WTC11 (cell line): ENCODE data around the gene UNC5A. TPM values are rescaled to one million over a fixed set of nuclear protein-coding genes. Genes with fewer than 3 reads are reported as not detected.

Source experiments
- ATAC-seq: fragments of 200-7000 bp; cut with Tn5 transposase; 2 replicates; pipeline ENCODE4 v1.10.0; 2021; ENCODE audit warnings: mild to moderate bottlenecking, moderate library complexity
- CTCF ChIA-PET: fragments of 300-600 bp; sonication (Branson Sonifier 250); formaldehyde crosslinking; loops from one replicate; lab custom pipeline; 2021; ENCODE audit warnings: antibody characterized with exemption; lab: Charles Lee
- POLR2A ChIA-PET: fragments of 350-600 bp; sonication (Branson Sonifier 250); formaldehyde crosslinking; loops from one replicate; lab custom pipeline; 2021; ENCODE audit warnings: antibody characterized with exemption; lab: Charles Lee
- DNase-seq: peaks from one replicate; pipeline ENCODE4 v3.0.0; 2021; ENCODE audit warnings: low spot score
- H3K27ac Mint-ChIP-seq: 2 replicates; pipeline ENCODE4 v1.8.0; 2021; ENCODE audit warnings: mixed read lengths
- H3K27me3 Mint-ChIP-seq: 2 replicates; pipeline ENCODE4 v1.8.0; 2021; ENCODE audit warnings: low read depth, mild to moderate bottlenecking, moderate library complexity, mixed read lengths
- H3K36me3 Mint-ChIP-seq: 2 replicates; pipeline ENCODE4 v1.8.0; 2021; ENCODE audit warnings: mixed read lengths
- H3K4me1 Mint-ChIP-seq: 2 replicates; pipeline ENCODE4 v1.8.0; 2022; ENCODE audit warnings: mixed read lengths
- H3K4me3 Mint-ChIP-seq: 2 replicates; pipeline ENCODE4 v1.8.0; 2021; ENCODE audit warnings: mild to moderate bottlenecking, moderate library complexity, mixed read lengths
- H3K9me3 Mint-ChIP-seq: 2 replicates; pipeline ENCODE4 v1.8.0; 2021; ENCODE audit warnings: mixed read lengths
- CBFB ChIP-seq: sonication (generic); formaldehyde crosslinking; IDR thresholded peaks from 2 replicates; pipeline ENCODE4 v1.8.1; 2022; ENCODE audit warnings: mild to moderate bottlenecking, low read depth, missing genetic modification reagents
- CREB1 ChIP-seq: sonication (generic); formaldehyde crosslinking; IDR thresholded peaks from 2 replicates; pipeline ENCODE4 v1.8.0; 2023; ENCODE audit warnings: mild to moderate bottlenecking, missing genetic modification reagents
- GRHL2 ChIP-seq: fragments of 250-450 bp; sonication (Bioruptor Pico); IDR thresholded peaks from 2 replicates; pipeline ENCODE4 v1.8.0; 2022; ENCODE audit warnings: mild to moderate bottlenecking, moderate library complexity; ENCODE audit not compliant: insufficient replicate concordance, severe bottlenecking
- HMGXB4 ChIP-seq: sonication (generic); formaldehyde crosslinking; IDR thresholded peaks from 2 replicates; pipeline ENCODE4 v1.8.1; 2023; ENCODE audit warnings: mild to moderate bottlenecking, moderate library complexity, missing genetic modification reagents
- IRF1 ChIP-seq: sonication (generic); formaldehyde crosslinking; IDR thresholded peaks from 2 replicates; pipeline ENCODE4 v1.8.0; 2023; ENCODE audit warnings: missing genetic modification reagents
- MXD4 ChIP-seq: fragments of 250-450 bp; sonication (Bioruptor Pico); IDR thresholded peaks from 2 replicates; pipeline ENCODE4 v1.8.0; 2021; ENCODE audit warnings: mild to moderate bottlenecking, moderate library complexity, borderline replicate concordance
- MYBL2 ChIP-seq: sonication (generic); formaldehyde crosslinking; IDR thresholded peaks from 2 replicates; pipeline ENCODE4 v1.8.1; 2023; ENCODE audit warnings: mild to moderate bottlenecking, moderate library complexity, missing genetic modification reagents
- TEAD4 ChIP-seq: sonication (generic); formaldehyde crosslinking; IDR thresholded peaks from 2 replicates; pipeline ENCODE4 v1.8.0; 2022; ENCODE audit warnings: mild to moderate bottlenecking, missing genetic modification reagents
- TP53 ChIP-seq: sonication (generic); formaldehyde crosslinking; IDR thresholded peaks from 2 replicates; pipeline ENCODE4 v1.8.1; 2023; ENCODE audit warnings: mild to moderate bottlenecking, missing genetic modification reagents
- ZNF416 ChIP-seq: fragments of 250-450 bp; sonication (Bioruptor Pico); IDR thresholded peaks from 2 replicates; pipeline ENCODE4 v1.9.0; 2021; ENCODE audit warnings: mild to moderate bottlenecking, inconsistent platforms
- ZNF425 ChIP-seq: fragments of 250-450 bp; sonication (Bioruptor Pico); conservative IDR thresholded peaks from 2 replicates; pipeline ENCODE4 v1.9.0; 2021; ENCODE audit warnings: mild to moderate bottlenecking
- total RNA-seq: library from RNA; stranded (reverse); gene quantifications from 3 replicates; pipeline ENCODE4 v1.2.3, GENCODE V29; 2021
- TF ChIP-seq, protein P1 (sequence below): fragments of 250-450 bp; sonication (Bioruptor Pico); IDR thresholded peaks from 2 replicates; pipeline ENCODE4 v1.8.0; 2021; ENCODE audit warnings: mild to moderate bottlenecking
- TF ChIP-seq, protein P2 (sequence below): sonication (generic); formaldehyde crosslinking; IDR thresholded peaks from 2 replicates; pipeline ENCODE4 v1.8.0; 2023; ENCODE audit warnings: mild to moderate bottlenecking, missing genetic modification reagents
- TF ChIP-seq, protein P3 (sequence below): fragments of 250-450 bp; sonication (Bioruptor Pico); IDR thresholded peaks from 2 replicates; pipeline ENCODE4 v1.9.0; 2021; ENCODE audit warnings: moderate library complexity, mild to moderate bottlenecking, inconsistent platforms, borderline replicate concordance

Gene UNC5A
- total RNA-seq, 1 experiment from 2014 or later, result 10.2 TPM

- no peak for TF ChIP-seq ZNF425
Measured at GRCh38 chr5:176820937-176821336, 10.6 kb downstream of the UNC5A start (continued).

DNA sequence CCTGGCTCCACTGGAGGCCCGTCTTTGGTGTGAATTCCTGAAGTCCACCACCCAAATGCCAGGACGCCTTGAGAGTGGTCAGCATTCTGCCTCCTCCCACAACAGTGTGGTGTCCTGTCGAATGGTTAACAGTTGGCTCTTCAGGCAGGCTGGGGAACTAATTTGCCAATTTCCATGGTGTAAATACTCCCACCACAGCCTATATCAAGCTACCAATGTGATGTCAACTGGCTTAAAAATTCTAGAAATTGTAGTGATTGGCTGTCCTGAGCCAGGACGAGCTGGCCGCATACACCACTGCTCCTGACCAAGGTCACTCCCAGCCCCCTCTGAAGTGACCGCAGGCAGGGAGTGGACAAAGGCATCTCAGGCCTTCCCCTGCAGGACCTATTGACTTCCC is 11.1 kb downstream of the UNC5A start:
- Mint-ChIP-seq H3K4me3 (no peak overlapping the region), H3K9me3 (no peaks in the 10 kb centered on the region), H3K36me3 (no peaks in the 10 kb centered on the region), H3K27ac (no peak overlapping the region), H3K27me3 (peaks cover 8% of the 10 kb centered on the region), H3K4me1 (peaks cover 23% of the 10 kb centered on the region)
- ChIA-PET CTCF (interaction anchor here (2.2 kb wide), 1 partner anchor 161 kb away, joined by 11 read pairs; no protein-coding TSS in a partner anchor), POLR2A (no interaction called here)
- ATAC-seq (no peak), DNase-seq (no peak)
- TF ChIP-seq HMGXB4 (CRISPR knock-in tag), result no peak
- TF ChIP-seq, protein P1, sequence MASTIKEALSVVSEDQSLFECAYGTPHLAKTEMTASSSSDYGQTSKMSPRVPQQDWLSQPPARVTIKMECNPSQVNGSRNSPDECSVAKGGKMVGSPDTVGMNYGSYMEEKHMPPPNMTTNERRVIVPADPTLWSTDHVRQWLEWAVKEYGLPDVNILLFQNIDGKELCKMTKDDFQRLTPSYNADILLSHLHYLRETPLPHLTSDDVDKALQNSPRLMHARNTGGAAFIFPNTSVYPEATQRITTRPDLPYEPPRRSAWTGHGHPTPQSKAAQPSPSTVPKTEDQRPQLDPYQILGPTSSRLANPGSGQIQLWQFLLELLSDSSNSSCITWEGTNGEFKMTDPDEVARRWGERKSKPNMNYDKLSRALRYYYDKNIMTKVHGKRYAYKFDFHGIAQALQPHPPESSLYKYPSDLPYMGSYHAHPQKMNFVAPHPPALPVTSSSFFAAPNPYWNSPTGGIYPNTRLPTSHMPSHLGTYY, result no peak
- no peak for TF ChIP-seq TP53
- no peak for TF ChIP-seq CREB1
- TF ChIP-seq, protein P2, sequence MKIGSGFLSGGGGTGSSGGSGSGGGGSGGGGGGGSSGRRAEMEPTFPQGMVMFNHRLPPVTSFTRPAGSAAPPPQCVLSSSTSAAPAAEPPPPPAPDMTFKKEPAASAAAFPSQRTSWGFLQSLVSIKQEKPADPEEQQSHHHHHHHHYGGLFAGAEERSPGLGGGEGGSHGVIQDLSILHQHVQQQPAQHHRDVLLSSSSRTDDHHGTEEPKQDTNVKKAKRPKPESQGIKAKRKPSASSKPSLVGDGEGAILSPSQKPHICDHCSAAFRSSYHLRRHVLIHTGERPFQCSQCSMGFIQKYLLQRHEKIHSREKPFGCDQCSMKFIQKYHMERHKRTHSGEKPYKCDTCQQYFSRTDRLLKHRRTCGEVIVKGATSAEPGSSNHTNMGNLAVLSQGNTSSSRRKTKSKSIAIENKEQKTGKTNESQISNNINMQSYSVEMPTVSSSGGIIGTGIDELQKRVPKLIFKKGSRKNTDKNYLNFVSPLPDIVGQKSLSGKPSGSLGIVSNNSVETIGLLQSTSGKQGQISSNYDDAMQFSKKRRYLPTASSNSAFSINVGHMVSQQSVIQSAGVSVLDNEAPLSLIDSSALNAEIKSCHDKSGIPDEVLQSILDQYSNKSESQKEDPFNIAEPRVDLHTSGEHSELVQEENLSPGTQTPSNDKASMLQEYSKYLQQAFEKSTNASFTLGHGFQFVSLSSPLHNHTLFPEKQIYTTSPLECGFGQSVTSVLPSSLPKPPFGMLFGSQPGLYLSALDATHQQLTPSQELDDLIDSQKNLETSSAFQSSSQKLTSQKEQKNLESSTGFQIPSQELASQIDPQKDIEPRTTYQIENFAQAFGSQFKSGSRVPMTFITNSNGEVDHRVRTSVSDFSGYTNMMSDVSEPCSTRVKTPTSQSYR (CRISPR knock-in tag), result no peak
- no peak for TF ChIP-seq MXD4 (CRISPR knock-in tag)
- no peak for TF ChIP-seq MYBL2
- TF ChIP-seq IRF1, result no peak
- TF ChIP-seq, protein P3, sequence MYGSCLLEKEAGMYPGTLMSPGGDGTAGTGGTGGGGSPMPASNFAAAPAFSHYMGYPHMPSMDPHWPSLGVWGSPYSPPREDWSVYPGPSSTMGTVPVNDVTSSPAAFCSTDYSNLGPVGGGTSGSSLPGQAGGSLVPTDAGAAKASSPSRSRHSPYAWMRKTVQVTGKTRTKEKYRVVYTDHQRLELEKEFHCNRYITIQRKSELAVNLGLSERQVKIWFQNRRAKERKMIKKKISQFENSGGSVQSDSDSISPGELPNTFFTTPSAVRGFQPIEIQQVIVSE (CRISPR knock-in tag), result no peak
- TF ChIP-seq TEAD4 (CRISPR knock-in tag), result no peak
- no peak for TF ChIP-seq GRHL2 (CRISPR knock-in tag)
- TF ChIP-seq CBFB, result no peak
- TF ChIP-seq ZNF416 (CRISPR knock-in tag), result no peak
